Measurements from ENCODE around the gene NECTIN4.

NECTIN4 gene

DNA sequence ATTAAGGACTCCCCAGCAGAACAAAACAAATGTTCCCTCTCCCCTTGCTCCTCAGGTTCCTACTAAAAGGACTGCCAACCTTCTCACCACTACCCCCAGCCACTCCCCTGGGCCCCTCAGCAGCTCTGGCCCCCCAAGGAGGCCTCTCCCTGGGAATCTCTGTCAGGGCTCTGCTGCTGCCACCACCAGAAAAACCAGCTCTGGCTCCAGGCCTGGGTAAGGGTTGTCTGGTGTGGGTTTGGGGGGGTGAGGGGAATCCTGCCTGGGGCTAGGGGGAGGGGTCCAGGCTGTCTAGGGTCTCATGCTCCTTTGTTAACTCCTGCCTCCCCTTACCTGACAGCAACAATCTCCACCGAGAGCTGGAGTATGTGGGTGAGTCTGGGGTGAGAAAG, 4.8 kb downstream of the NECTIN4 start:
- TF ChIP-seq, protein P1, sequence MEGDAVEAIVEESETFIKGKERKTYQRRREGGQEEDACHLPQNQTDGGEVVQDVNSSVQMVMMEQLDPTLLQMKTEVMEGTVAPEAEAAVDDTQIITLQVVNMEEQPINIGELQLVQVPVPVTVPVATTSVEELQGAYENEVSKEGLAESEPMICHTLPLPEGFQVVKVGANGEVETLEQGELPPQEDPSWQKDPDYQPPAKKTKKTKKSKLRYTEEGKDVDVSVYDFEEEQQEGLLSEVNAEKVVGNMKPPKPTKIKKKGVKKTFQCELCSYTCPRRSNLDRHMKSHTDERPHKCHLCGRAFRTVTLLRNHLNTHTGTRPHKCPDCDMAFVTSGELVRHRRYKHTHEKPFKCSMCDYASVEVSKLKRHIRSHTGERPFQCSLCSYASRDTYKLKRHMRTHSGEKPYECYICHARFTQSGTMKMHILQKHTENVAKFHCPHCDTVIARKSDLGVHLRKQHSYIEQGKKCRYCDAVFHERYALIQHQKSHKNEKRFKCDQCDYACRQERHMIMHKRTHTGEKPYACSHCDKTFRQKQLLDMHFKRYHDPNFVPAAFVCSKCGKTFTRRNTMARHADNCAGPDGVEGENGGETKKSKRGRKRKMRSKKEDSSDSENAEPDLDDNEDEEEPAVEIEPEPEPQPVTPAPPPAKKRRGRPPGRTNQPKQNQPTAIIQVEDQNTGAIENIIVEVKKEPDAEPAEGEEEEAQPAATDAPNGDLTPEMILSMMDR (IDR thresholded peaks at IDR 0.05; ENCODE audit: borderline replicate concordance, control extremely low read depth, extremely low read depth, insufficient read depth, missing control alignments), result no peak
- in situ Hi-C loops (cut with MboI; ENCODE audit: low sequenced_read_pairs, unreplicated experiment), result no loop called here
- no peak for DNase-seq (ENCODE audit: low spot score)

DNA sequence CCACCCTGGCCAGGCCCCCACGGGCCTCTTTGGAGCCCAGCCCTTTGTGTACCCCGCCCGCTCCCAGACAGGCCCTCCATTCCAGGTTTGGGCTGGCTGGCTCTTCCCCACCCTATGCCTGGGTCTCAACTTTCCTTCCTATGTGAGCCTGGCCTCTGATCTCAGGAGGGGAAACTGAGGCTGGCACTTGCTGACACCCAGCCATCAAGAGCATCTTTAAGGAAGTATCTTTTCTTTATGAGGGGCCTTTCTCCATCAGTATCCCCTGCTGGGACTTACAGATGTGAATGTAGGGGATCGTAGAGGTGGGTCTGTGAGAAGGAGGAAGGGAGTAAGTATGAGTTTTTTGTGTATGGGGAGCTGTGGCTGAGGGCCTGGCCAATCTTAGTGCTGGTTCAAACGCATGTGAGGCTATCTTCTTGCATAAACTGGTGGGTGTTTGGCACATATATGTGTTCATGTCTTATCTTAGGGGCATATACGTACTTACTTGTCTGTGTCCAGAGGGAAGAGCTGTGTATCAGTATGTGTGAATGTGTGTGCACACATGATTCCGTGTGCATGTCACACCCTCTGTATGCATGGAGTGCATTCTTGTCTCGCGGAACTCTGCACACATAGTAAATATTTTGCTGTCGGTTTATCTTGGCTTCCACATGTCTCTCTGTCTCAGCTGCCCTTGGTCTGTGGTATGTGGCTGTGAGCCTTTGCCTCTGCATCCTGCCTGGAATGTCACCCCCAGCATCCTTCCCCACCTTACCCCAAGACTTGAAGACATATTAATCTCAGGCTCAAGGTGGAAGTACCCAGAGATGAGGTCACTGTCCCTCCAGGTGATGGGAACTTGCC, 5.4 kb downstream of the NECTIN4 start:
- no peak for DNase-seq (ENCODE audit: low spot score)
- in situ Hi-C loops (cut with MboI; ENCODE audit: low sequenced_read_pairs, unreplicated experiment), result no loop called here
- TF ChIP-seq, protein P1 (IDR thresholded peaks at IDR 0.05; ENCODE audit: borderline replicate concordance, control extremely low read depth, extremely low read depth, insufficient read depth, missing control alignments), result no peak

DNA sequence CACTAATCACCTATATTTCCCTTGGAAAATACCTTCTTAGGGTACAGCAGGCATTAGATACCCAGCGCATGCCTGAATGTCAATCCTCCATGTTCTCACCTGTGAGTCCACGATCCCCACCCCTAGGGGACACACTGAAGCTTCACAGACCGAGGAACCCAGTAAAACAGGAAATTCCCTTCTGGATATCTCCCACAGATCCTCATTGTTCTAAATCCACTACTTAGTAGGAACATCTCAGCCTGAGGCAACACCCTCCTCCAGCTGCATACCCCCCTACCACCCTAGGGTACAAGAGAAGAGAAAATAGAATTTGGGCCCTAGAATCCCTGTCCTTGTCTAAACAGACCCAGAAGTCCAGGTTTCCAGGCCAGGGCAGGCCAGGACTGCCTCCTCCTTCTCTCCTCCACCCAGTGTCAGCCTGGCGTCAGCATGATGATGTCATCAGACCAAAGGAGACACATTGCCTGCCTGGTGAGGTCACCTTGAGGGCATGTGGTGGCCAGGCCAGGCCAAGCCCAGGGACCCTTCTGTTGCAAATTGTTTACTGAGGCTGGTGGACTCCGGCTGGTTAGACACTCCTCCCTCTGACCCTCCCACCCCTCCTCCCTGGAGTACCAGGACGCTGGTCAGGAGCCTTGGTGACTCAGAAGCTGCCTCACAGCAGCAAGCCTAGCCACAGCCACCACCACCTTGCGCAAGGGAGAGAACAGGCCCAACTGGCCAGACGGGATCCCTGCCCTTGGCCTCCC, 6.2 kb downstream of the NECTIN4 start:
- TF ChIP-seq, protein P1 (IDR thresholded peaks at IDR 0.05; ENCODE audit: borderline replicate concordance, control extremely low read depth, extremely low read depth, insufficient read depth, missing control alignments), result no peak
- no peak for DNase-seq (ENCODE audit: low spot score)
- in situ Hi-C loops (cut with MboI; ENCODE audit: low sequenced_read_pairs, unreplicated experiment), result no loop called here

DNA sequence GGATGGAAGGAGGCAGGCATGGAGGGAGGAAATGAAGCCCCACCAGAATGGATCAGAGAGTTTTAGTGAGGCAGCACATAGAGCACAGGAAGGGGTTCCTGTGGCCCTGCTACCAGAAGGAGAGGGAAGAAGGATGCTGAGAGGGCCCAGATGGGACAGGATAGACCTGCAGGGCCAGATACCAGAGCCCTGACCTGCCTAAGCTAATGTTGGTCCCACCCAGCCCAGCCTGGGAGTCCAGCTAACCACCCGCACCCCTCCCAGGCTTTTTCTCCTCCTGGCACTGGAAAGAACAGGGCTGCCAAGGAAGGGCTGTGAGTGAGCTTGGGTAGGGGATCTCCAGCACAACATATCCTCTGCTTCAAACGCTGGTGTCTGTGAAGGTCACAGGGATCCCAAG, 6.9 kb downstream of the NECTIN4 start:
- DNase-seq (ENCODE audit: low spot score), result no peak
- TF ChIP-seq, protein P1 (IDR thresholded peaks at IDR 0.05; ENCODE audit: borderline replicate concordance, control extremely low read depth, extremely low read depth, insufficient read depth, missing control alignments), result no peak
- in situ Hi-C loops (cut with MboI; ENCODE audit: low sequenced_read_pairs, unreplicated experiment), result no loop called here

DNA sequence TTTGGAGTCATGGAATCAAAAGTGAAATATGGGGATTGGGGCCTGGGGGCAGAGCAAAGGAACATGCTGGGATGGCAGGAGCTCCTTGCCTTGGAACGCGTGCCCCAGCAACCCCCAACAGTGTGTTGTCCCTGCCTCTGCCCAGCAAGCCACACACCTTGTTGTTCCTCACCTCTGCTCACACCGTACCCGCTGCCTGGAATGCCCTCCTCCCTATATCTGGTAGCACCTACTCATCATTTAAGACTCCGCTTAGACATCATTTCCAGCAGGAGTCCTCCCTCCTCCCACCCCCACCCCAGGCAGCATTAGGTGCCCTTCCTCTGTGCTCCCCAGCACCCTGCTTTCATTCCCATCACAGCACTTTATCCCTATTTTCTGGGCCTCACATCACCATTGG, 7.8 kb downstream of the NECTIN4 start:
- in situ Hi-C loops (cut with MboI; ENCODE audit: low sequenced_read_pairs, unreplicated experiment), result no loop called here
- DNase-seq (ENCODE audit: low spot score), result no peak
- TF ChIP-seq, protein P1 (IDR thresholded peaks at IDR 0.05; ENCODE audit: borderline replicate concordance, control extremely low read depth, extremely low read depth, insufficient read depth, missing control alignments), result no peak

DNA sequence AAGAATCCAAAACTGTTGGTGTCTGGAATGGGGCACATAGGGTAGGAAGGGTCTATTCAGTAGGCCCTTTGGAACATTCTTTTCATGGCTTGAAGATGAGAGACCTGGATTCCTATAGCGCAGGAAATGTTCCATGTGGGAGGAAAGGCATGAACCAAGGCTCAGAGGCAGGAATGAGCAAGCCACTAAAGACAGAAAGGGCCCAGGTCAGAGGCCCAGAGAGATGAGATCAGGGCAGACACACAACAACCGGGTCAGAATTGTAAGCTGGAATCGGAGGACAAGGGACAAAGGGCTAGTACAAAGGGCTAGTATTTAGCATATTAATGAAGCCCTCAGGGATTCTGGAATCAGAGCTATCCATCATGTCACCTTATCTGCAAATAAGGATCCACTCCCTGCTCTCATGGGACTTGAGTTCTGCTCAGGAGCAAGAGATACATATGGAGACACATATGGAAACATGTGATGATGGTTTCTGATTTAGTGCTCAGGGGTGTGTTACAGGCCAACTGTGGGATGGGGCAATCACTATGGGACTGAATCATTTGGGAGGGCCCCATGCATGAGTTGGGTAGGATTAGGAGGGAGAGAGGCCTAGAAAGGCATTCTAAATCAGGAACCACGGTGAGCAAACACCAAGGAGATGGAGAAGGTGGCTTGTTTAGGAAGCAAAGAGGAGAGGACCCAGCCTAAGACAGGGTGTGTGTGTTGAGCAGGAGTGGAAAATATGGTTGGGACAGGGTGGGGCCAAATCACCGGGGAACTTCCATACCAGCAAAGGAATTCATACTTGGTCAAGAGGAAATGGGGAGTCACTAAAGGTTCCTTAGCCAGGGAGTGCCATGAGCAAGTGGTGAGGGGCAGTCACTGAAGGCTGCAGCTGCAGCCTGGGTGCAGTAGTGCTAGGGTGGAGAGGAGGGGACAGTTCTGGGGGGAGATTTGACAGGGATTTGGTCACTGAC, 8.6 kb downstream of the NECTIN4 start:
- TF ChIP-seq, protein P1 (IDR thresholded peaks at IDR 0.05; ENCODE audit: borderline replicate concordance, control extremely low read depth, extremely low read depth, insufficient read depth, missing control alignments), result no peak
- in situ Hi-C loops (cut with MboI; ENCODE audit: low sequenced_read_pairs, unreplicated experiment), result no loop called here
- DNase-seq (ENCODE audit: low spot score), result no peak
